ENCODE measurements around the gene LSMEM2. TPM values are rescaled to one million over a fixed set of nuclear protein-coding genes. Genes with fewer than 3 reads are reported as not detected.

LSMEM2 gene
- polyA plus RNA-seq, 6 donors from 2014 or later = 0.19 TPM; not detected in 5

DNA sequence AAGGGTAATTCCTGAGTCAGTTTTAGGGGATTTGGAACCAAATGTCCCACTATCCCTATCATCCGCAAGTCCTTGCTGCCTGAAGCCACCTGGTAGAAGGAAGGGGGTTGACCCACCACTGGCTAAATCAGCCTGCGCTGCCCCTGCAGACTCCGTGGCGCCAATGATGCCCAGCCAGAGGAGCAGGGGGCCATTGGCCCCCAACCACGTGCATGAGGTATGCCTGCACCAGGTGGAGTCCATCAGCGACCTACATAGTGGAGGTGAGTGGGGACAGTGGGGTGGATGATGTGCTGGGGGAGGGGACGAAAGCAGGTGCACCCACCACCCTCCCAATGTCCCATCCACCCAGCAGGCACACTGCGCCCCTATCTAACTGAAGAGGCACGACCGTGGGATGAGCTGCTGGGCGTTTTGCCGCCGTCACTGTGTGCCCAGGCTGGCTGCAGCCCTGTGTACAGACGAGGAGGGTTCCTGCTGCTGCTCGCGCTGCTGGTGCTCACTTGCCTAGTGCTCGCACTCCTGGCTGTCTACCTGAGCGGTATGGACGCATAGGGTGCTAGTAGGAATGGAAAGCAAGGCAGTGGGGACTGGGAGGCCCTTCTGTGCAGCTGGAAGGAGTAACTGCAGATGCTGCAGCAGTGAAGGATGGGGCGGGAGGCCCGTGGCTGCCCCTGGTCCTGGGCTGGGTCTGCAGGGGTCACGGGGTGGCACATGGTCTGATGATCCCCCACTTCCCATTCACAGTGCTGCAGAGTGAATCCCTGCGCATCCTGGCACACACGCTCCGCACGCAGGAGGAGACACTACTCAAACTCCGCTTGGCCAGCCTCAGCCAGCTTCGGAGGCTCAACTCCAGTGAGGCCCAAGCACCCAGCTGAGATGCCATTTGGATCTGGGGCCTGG is 7.7 kb downstream of the LSMEM2 start:
- ATAC-seq (ENCODE audit: low read depth in 2 of 2) = no peak
- H3K27ac Mint-ChIP-seq = no peak overlapping the region
- DNase-seq = no peak
- H3K36me3 Mint-ChIP-seq = no peaks in the 10 kb centered on the region
- peaks cover 6 to 15% (median 12%) of the 10 kb centered on the region in 3 donors for H3K4me1 Mint-ChIP-seq
- no peaks in the 10 kb centered on the region for H3K27me3 Mint-ChIP-seq
- no peak overlapping the region for H3K4me3 Mint-ChIP-seq
- no peaks in the 10 kb centered on the region for H3K9me3 Mint-ChIP-seq

GRCh38 chr3:50287262-50287661 is 8.4 kb downstream of the LSMEM2 start:
- no peak for ATAC-seq (ENCODE audit: low read depth in 2 of 2)
- no peak overlapping the region for H3K4me3 Mint-ChIP-seq
- H3K36me3 Mint-ChIP-seq = no peaks in the 10 kb centered on the region
- peak overlapping the region in 1 of 6 donors; percentile 73 for H3K27ac Mint-ChIP-seq
- H3K4me1 Mint-ChIP-seq = peaks cover 8 to 16% (median 15%) of the 10 kb centered on the region in 3 donors
- DNase-seq = no peak
- no peaks in the 10 kb centered on the region for H3K9me3 Mint-ChIP-seq
- no peaks in the 10 kb centered on the region for H3K27me3 Mint-ChIP-seq

DNA sequence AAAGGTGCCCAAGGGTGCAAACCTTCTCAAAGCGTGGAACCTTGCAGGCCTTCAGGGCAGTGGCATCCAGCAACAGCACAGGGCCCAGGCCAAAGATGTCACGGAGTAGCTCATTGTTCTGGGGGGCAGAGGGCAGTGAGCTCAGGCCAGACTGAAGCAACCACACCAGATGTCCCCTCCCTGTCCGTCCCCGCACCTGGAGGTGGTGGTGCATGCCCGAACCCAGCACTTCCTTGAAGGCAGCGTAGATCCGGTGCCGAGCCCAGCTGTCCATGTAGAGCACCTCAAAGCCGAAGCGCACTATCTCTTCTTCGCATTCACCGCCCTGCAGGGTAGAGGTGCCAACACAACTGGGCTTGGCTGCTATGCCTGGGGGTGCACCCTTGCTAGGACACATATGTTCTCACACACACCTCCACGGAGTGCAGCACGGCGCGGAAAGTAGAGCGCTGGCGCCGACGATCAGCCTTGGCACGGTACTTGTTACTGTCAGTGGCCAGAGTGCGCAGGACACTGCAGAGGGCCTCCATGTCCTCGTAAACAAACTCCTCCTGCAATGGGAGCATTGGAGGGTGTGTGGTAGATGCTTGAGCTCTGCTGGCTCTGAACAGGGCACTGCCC is 9.6 kb downstream of the LSMEM2 start:
- DNase-seq (no peak), ATAC-seq (ENCODE audit: low read depth in 2 of 2) (no peak)
- H3K27me3 Mint-ChIP-seq = no peaks in the 10 kb centered on the region
- peak overlapping the region in 1 of 8 donors; percentile 66 for H3K4me3 Mint-ChIP-seq
- no peaks in the 10 kb centered on the region for H3K36me3 Mint-ChIP-seq
- H3K9me3 Mint-ChIP-seq = no peaks in the 10 kb centered on the region
- H3K27ac Mint-ChIP-seq = peak overlapping the region in 1 of 6 donors; percentile 28
- peaks cover 17 to 27% (median 24%) of the 10 kb centered on the region in 3 donors for H3K4me1 Mint-ChIP-seq

- ATAC-seq (ENCODE audit: low read depth in 2 of 2) = no peak
- peaks cover 17 to 27% (median 24%) of the 10 kb centered on the region in 3 donors for H3K4me1 Mint-ChIP-seq
- no peak for DNase-seq
- H3K36me3 Mint-ChIP-seq = no peaks in the 10 kb centered on the region
- peak overlapping the region in 3 of 8 donors; percentile 68 to 77 (median 71) for H3K4me3 Mint-ChIP-seq
- H3K27me3 Mint-ChIP-seq = no peaks in the 10 kb centered on the region
- H3K27ac Mint-ChIP-seq = no peak overlapping the region
- no peaks in the 10 kb centered on the region for H3K9me3 Mint-ChIP-seq
Observed at GRCh38 chr3:50289130-50289529, 10.2 kb downstream of the LSMEM2 start.

GRCh38 chr3:50290161-50290641 is 11.3 kb downstream of the LSMEM2 start:
- no peaks in the 10 kb centered on the region for H3K9me3 Mint-ChIP-seq
- peak overlapping the region in 4 of 8 donors; percentile 70 to 95 (median 74) for H3K4me3 Mint-ChIP-seq
- no peaks in the 10 kb centered on the region for H3K27me3 Mint-ChIP-seq
- peak overlapping the region in 1 of 6 donors; percentile 39 for H3K27ac Mint-ChIP-seq
- DNase-seq (no peak), ATAC-seq (ENCODE audit: low read depth in 2 of 2) (no peak)
- H3K36me3 Mint-ChIP-seq = no peaks in the 10 kb centered on the region
- H3K4me1 Mint-ChIP-seq = peaks cover 17 to 27% (median 24%) of the 10 kb centered on the region in 3 donors

DNA sequence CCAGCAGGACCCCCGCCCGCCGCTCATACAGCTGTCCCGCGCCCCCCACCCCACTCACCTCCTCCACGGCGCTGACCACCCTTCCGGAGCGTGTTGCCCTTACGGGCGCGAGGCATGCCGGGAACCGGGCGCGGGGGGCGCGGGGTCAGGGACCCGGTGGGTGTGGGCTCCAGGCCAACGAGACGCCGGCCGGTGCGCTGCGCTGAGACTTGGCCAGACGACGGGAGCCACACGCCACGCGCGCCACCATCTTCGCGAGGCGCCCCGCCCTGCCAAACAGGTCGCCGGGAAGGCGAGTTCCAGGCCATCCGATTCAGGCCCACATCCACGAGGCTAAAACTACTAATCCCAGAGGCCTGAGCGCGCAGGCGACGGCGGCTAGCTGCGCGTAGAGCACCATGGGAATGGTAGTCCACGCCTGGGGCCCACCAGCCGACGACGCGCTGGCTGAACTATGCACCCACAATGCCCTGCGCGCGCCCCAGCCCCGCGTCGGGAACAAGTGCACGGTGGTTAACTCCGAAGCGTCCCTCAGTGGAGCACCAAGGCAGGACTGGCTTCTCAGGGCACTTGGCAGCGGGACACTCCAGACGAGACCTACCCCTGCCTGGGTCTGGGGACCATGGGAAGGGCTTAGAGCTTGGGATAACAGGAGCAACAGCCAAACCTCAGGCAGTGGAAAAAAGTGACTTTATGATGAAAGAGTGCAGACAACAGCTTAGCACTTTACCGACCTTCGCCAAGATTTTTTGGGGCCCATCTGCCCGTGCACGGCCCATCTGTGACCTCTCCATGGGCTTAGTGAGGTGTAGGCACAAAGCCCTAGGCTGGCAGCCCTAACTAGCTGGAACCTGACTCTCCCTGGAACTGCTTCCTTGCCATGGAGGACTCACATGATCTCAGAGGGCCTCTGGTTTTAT is 13.5 kb downstream of the LSMEM2 start, which contains the start of gene IFRD2:
Gene IFRD2, minus strand, starts transcription at position 271 of the 920 bp plus-strand sequence. Its CDS starts 155 bp downstream, at position 116.
- H3K4me1 Mint-ChIP-seq = peaks cover 17 to 29% (median 24%) of the 10 kb centered on the region in 3 donors
- no peaks in the 10 kb centered on the region for H3K9me3 Mint-ChIP-seq
- H3K27ac Mint-ChIP-seq = peak within 1 kb of the TSS; percentile 82 to 98 (median 94)
- peak within 1 kb of the TSS; percentile 84 to 95 (median 92) for H3K4me3 Mint-ChIP-seq
- H3K27me3 Mint-ChIP-seq = no peaks in the 10 kb centered on the region
- peak; percentile 94 for DNase-seq
- H3K36me3 Mint-ChIP-seq = no peaks in the 10 kb centered on the region
- peak; percentile 98 for ATAC-seq (ENCODE audit: low read depth in 2 of 2)

GRCh38 chr3:50293079-50293801 is 14.4 kb downstream of the LSMEM2 start:
- H3K27ac Mint-ChIP-seq = peak overlapping the region in 5 of 6 donors; percentile 82 to 98 (median 95)

DNA sequence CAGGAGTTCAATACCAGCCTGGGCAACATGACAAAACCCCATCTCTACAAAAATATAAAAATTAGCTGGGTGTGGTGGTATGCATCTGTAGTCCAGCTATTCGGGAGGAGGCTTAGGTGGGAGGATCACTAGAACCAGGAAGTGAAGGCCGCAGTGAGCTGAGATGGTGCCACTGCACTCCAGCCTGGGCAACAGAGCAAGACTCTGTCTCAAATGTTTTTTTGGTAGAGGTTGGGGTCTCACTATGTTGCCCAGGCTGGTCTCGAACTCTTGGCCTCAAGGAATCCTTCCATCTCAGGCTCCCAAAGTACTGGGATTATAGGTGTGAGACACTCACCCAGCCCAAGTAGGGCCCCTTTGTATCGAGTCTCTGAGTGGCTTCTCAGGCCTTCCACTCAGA is 15.2 kb downstream of the LSMEM2 start:
- Mint-ChIP-seq H3K4me1 (peaks cover 26 to 42% (median 33%) of the 10 kb centered on the region in 3 donors), H3K27ac (peak overlapping the region in 1 of 6 donors; percentile 37)
- ATAC-seq (ENCODE audit: low read depth in 2 of 2) = no peak

More at GRCh38 chr3:50293079-50293801, 14.4 kb downstream of the LSMEM2 start:
- Mint-ChIP-seq H3K27me3 (no peaks in the 10 kb centered on the region), H3K4me3 (peak overlapping the region in 7 of 8 donors; percentile 66 to 95 (median 92)), H3K9me3 (no peaks in the 10 kb centered on the region), H3K4me1 (peaks cover 21 to 37% (median 29%) of the 10 kb centered on the region in 3 donors), H3K36me3 (no peaks in the 10 kb centered on the region)
- no peak for ATAC-seq (ENCODE audit: low read depth in 2 of 2)
- no peak for DNase-seq

DNA sequence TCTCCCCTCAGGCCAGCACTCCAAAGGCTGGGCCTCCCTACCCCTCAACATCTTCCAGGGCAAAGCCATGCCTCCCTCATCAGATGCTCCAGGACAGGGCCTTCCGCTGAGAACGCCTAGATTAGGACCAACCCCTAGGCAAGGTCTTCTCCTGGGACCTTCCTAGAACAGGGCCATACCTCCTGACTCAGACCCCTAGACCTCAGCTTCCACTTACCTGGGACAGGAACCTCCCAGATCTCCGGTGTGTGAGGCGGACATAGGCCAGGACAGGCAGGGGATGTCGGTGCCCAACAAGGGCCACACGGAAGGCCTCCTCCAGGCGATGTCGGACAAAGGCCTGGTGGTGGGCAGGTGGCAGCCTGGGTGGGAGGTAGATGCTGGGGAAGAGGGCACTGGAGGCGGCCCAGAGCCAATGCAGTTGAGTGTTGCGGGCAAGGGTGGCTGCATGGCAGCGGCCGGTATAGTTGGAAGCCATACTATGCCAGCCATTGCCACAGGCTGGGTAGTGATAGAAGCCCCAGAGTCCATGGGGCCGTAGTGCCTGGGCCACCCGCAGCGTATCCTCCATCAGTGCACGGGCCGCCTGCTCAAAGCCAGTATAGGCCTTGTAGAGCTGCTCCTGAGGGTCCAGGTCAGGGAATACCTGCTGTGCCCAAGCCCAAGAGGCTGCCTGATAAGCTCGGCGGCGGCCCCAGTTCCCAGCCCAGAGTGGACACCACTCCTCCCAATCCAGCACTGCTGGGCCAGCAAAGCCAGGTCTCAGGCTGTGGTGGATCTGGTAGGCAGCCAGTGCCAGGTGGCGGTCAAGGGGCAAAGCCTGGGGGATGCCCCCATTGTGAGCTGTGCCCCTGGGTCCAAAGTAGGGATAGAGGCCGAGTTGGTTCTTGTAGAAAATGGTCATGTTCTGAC is 15.9 kb downstream of the LSMEM2 start:
- ATAC-seq (ENCODE audit: low read depth in 2 of 2) = no peak
- H3K27me3 Mint-ChIP-seq = no peaks in the 10 kb centered on the region
- H3K27ac Mint-ChIP-seq = peak overlapping the region in 2 of 6 donors; percentile 37 to 59
- no peak for DNase-seq
- peak overlapping the region in 1 of 8 donors; percentile 9 for H3K4me3 Mint-ChIP-seq
- H3K4me1 Mint-ChIP-seq = peaks cover 28 to 49% (median 35%) of the 10 kb centered on the region in 3 donors
- H3K9me3 Mint-ChIP-seq = no peaks in the 10 kb centered on the region
- no peaks in the 10 kb centered on the region for H3K36me3 Mint-ChIP-seq

More for the DNA sequence above, 15.2 kb downstream of the LSMEM2 start:
- Mint-ChIP-seq H3K27me3 (no peaks in the 10 kb centered on the region), H3K9me3 (no peaks in the 10 kb centered on the region), H3K36me3 (no peaks in the 10 kb centered on the region), H3K4me3 (peak overlapping the region in 2 of 8 donors; percentile 35 to 84)
- no peak for DNase-seq

DNA sequence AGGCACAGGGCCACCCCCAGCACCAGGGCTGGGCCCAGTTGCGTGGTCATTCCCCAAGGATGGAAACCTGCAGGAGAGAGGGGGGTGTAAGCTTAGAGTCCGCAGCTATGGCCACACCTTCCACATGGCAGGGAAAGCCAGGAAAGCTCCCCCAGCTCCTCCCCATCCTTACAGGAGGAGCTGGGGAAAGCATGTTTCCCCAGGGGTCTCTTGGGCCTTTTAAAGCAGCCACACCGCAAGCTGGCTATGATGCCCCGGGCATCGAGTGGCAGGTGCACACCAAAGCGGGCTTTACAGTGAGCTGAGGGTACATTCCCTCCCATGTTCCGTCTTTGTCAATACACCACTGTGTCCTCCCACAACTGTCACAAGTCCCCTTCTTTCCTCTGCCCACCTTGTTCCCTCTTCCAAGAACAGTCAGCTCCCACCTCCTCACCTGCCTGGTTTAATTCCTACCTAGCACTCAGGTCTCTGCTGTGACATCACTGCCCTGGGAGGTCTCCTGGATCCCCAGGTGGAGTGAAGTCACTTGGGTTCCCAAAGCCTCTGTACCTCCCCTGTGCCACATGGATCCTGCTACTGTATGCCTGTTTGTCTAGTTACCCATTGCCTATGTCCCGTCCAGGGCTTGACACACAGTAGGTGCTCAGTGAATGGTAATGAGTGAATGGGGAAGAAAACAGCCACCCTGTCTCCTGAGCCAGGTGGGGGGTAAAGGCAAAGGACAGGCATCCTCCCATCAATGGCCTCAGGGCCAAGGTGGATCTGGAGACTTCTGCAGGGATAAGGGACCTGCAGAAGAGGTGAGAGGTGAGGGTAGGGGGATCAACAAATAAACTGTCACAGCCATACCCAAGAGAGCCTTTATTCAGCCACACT is 16.9 kb downstream of the LSMEM2 start:
- DNase-seq (no peak), ATAC-seq (ENCODE audit: low read depth in 2 of 2) (no peak)
- Mint-ChIP-seq H3K4me3 (no peak overlapping the region), H3K9me3 (no peaks in the 10 kb centered on the region), H3K27me3 (no peaks in the 10 kb centered on the region), H3K27ac (peak overlapping the region in 3 of 6 donors; percentile 25 to 96 (median 56)), H3K36me3 (no peaks in the 10 kb centered on the region), H3K4me1 (peaks cover 35 to 51% (median 44%) of the 10 kb centered on the region in 3 donors)

All from naive B cell (primary cell).